GM13977 (cell line): ENCODE measurements around the gene RAB18.

Source experiments
- DNase-seq: peaks from one replicate; pipeline ENCODE4 v3.0.0; 2012; ENCODE audit warnings: low spot score
- CTCF ChIP-seq: IDR thresholded peaks from 2 replicates; pipeline ENCODE4 v1.5.1; 2012; ENCODE audit warnings: mild to moderate bottlenecking, control low read depth; ENCODE audit not compliant: insufficient read depth; ENCODE audit errors: extremely low read depth, missing control alignments
- in situ Hi-C: fragments of 300-500 bp; cut with MboI; formaldehyde crosslinking; loops from one replicate; pipeline ENCODE4 v1.12.0; 2022; ENCODE audit warnings: low sequenced_read_pairs, low pct_unique_long_range_greater_than_20kb, mixed read lengths, inconsistent platforms; ENCODE audit not compliant: unreplicated experiment

The RAB18 gene

GRCh38 chr10:27540672-27541071 is 36.6 kb downstream of the RAB18 start:
- TF ChIP-seq CTCF: no peak
- in situ Hi-C loops: no loop called here
- no peak for DNase-seq

- no peak for TF ChIP-seq CTCF
- DNase-seq: no peak
- in situ Hi-C loops: no loop called here
Observed at GRCh38 chr10:27541796-27542729, 38.0 kb downstream of the RAB18 start.

- DNase-seq: no peak
- in situ Hi-C loops: no loop called here
- TF ChIP-seq CTCF: no peak
Observed at GRCh38 chr10:27542812-27543211, 38.7 kb downstream of the RAB18 start.

- DNase-seq: no peak
- no peak for TF ChIP-seq CTCF
- in situ Hi-C loops: no loop called here
Observed at GRCh38 chr10:27547047-27547446, 42.9 kb downstream of the RAB18 start.

- in situ Hi-C loops: no loop called here
Observed at GRCh38 chr10:27547482-27547881, 43.4 kb downstream of the RAB18 start.

GRCh38 chr10:27550823-27551222 is 46.7 kb downstream of the RAB18 start:
- DNase-seq: no peak
- in situ Hi-C loops: no loop called here
- TF ChIP-seq CTCF: no peak

More at GRCh38 chr10:27547482-27547881, 43.4 kb downstream of the RAB18 start:
- no peak for TF ChIP-seq CTCF
- no peak for DNase-seq

- DNase-seq: peak; percentile 52
- in situ Hi-C loops: no loop called here
- TF ChIP-seq CTCF: peak; percentile 68
Observed at GRCh38 chr10:27558612-27559020, 54.5 kb downstream of the RAB18 start.
